Hindlimb muscle (tissue), 1 donor: ENCODE data around the gene AR. TPM values are rescaled to one million over a fixed set of nuclear protein-coding genes. Genes with fewer than 3 reads are reported as not detected.
"Not testable (repeated sequence)": the region's sequence is repeated elsewhere in the genome, so short reads cannot be mapped to it uniquely, and the experiment has no call there.

Experiments used
- DNase-seq: peaks from one replicate; pipeline ENCODE4 v3.0.0-alpha.2; 2013
- polyA plus RNA-seq: library from polyadenylated mRNA; unstranded; fragments of 120-200 nt; gene quantifications from one replicate; pipeline ENCODE4 v1.2.1, GENCODE V29; 2013; ENCODE audit not compliant: insufficient read length

The AR gene
- polyA plus RNA-seq, 1 donor, result 6.3 TPM

DNA sequence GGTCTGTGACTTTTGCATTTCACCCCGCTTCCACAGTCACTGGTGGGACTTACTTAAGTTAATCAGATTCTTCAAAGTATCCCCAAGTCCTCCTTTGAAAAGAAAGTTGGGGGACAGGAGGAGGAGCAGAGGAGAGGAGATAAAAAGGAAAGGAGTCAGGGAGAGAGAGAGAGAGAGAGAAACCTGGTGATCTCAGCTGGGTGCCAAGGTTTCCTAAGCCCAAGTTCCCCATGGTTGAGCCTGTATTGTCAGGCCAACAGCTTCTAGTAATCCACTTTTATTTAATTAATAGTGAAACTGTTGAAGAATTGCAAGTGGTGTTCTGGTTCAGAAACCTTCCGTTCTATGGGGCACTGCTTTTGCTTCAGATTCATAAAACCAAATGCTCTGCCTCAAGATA, 91.6 kb downstream of the AR start:
- DNase-seq, result no peak

DNA sequence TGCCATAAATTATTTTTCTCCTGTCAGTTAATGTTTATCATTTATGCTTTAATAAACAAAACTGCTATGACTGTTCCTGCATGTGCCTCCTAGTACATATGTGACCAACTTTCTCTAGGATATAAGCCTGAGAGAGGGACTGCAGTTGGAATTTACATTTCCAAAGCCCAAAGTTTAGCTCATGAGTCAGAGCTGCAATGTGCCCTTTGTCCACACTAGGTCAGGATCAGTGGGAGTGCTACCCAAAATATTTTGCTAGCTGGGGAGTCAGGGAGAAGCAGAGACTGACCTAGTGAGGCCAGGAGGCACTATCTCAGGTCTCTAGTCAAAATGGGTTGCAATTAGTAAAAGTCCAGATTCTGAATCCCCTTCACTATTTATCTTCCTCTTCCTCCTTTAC, 92.7 kb downstream of the AR start:
- DNase-seq, result no peak

DNA sequence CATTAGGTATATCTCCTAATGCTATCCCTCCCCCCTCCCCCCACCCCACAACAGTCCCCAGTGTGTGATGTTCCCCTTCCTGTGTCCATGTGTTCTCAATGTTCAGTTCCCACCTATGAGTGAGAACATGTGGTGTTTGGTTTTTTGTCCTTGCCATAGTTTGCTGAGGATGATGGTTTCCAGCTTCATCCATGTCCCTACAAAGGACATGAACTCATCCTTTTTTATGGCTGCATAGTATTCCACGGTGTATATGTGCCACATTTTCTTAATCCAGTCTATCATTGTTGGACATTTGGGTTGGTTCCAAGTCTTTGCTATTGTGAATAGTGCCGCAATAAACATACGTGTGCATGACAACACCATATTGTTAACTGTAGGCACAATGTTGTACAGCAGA, 93.5 kb downstream of the AR start:
- not testable (repeated sequence) for DNase-seq

DNA sequence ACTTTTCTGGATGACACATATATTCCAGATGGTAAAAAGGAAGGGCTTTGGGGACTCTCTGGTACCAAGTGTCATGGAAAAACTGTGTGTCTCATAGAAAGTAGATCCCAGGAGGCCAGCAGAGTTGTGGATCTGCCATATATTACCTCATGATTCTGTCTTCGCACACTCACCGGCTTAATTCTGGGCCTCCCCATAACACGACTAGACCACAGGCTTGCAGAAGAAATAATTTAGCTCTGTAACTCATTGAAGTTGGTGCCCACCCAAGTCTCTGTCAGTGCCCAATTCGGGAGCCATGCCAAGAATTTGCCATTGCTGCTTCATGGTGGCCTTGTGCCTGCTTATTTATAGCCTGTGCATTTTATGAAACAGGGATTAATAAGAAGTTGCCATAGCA, 104.5 kb downstream of the AR start:
- DNase-seq, result no peak

DNA sequence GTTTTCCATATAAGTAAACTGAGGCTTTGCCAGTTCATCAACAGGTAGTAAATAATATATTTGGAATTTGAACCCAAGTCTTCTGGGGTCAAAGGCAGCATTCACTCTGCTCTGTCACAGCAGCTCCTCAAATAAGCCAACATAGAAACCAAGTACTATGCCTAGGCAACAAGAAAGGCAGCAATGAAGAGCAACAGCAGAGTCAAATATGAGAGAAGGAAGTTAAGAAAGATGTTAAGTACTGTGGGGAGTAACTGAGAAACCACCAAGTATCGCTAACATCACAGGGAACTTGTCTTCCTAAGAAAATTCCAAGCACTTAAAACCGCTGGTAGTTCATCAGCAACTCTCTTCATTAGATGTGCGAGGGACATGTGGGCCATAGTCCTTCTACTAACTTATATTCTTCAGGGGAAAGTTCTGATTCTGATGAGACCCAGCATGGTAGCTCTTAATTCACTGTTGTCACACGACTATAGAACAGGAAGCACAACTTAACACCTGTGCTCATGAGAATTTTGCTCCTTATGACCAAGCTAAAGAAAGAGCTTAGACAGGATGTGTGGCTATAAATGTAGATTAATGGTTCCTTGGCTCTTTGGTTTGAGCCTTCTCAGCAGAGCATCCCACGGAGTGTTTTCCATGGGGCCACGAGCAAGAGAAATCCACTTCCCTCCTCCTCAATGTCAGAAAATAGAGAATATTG, 107.8 kb downstream of the AR start:
- DNase-seq, result no peak

DNA sequence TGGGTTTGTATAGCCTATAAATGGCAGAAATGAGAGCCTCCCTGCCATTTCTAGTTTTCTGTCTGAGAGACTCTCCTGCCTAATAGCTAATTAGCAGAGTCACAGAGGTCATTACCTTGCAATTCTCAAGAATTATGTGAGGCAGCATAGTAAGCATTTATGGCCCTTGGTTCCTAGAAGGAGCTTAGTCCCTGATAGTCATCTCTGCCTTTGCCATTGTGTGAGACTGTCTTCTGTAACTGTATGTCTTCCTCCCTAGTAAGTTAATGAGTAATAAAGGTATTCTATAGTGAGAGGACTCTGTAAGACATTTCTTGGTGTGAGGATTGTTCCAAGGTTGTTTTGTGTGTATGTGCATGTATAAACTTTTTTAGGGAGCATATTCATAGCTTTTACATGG, 108.7 kb downstream of the AR start:
- no peak for DNase-seq

DNA sequence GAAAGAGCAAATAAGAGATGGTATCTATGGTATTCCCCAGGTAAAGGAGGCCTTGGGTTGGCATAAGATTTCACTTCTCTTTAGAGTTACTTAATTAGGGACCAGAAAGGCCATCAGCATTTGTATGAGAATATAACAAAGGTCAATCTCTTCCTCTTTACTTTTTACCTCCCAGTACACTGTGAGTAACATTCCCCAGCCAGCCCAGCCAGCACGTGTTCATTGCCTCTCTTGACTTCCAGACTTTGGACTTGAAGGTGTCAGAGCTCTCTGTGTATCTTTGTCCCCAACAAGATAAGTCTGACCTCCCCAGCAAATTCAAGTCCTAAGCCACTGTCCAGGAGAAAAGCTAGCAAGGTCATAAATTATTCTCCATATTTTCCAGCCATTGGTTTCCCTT, 110.5 kb downstream of the AR start:
- DNase-seq, result no peak

DNA sequence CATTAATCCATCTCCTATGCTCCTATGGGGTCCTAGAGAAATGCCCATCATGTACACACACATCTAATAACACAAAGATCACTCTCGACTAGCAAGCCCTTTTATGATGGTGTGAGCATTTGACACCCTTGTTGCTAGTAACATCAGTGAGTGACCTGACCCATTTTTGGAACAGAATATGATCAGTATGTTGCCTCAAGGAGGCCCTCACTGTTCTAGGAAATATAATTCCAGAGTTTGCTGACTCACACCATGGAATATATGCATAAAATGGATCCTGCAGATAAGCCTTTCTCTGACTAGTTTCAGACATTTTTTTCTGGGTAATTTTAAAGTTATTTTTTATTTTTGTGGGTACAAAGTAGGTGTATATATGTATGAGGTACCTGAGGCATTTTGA, 121.8 kb downstream of the AR start:
- DNase-seq, result no peak

DNA sequence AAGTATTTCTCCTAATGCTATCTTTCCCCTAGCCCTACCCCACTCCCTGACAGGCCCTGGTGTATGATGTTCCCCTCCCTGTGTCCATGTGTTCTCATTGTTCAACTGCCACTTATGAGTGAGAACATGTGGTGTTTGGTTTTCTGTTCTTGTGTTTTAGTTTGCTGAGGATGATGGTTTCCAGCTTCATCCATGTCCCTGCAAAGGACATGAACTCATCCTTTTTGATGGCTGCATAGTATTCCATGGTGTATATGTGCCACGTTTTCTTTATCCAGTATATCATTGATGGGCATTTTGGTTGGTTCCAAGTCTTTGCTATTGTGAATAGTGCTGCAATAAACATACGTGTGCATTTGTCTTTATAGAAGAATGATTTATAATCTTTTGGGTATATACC, 126.9 kb downstream of the AR start:
- DNase-seq, result not testable (repeated sequence)

DNA sequence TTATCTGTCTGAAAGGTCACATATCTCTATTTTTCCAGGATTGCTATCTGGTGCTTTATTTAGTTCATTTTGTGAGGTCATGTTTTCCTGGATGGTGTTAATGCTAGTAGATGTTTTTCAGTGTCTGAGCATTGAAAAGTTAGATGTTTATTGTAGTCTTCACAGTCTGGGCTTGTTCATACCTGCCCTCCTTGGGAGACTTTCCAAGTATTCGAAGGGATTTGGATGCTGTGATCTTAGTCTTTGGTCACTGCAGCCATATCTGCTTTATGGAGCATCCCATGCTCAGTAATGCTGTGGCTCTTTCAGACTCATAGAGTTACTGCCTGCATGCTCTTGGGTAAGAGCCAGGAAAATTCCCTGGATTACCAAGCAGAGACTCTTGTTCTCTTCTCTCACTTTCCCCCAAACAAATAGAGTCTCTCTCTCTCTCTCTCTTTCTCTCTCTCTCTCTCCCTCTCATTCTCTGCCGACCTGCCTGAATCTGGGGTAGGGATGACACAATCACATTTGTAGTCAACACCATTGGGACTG, 130.0 kb downstream of the AR start:
- no peak for DNase-seq

DNA sequence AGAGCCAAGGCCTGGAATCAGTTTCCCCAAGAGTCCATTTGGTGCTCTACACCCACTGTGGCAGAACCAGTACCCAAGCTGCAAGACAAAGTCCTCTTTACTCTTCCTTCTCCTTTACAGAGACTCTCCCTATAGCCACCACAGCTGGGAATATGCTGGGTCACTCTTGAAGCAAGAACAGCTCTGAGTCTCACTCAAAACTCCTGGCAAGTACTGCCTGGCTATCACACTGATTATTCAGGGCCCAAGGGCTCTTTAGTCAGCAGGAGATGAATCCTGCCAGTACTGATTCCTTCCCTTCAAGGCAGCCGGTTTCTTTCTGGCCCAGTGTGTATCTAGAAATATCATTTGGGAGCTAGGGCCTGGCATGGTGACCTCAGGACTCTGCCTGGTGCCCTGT, 130.9 kb downstream of the AR start:
- DNase-seq, result no peak

DNA sequence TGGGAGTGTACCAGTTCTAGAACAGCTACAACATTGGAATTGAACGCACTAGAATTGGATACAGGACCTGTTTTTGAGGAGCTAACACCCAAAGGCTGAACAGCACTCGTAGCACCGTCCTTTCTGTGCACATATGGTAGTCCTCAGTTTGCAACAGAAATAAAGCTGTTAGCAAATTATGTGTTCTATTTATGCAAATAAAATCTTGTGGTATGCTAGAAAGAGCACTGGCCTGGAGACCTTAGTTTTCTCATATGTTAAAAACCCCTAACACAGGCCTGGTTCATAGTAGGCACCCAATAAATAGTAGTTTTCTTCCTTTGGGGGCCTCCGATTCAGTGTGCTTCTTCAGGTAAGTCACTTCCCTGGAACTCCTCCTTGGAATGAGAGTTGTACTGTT, 140.3 kb downstream of the AR start:
- no peak for DNase-seq

DNA sequence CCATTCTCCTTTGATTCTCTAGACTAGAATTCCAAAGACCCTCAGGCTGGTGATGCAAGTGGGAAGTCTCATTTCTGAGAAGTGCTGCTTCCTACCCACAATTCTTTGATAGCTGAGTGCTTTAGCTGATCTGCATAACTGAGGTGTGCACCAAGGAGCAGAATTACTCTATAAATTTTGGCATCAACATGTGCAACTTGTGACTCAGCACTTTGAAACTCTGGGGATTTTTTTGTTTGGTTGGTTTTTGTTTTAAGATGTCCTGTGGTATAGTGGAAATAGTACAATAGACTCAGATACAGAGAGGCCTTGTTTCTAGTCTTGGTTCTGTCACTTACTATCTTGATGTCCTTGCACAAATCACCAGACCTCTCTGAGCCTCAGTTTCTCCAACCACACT, 148.4 kb downstream of the AR start:
- no peak for DNase-seq

DNA sequence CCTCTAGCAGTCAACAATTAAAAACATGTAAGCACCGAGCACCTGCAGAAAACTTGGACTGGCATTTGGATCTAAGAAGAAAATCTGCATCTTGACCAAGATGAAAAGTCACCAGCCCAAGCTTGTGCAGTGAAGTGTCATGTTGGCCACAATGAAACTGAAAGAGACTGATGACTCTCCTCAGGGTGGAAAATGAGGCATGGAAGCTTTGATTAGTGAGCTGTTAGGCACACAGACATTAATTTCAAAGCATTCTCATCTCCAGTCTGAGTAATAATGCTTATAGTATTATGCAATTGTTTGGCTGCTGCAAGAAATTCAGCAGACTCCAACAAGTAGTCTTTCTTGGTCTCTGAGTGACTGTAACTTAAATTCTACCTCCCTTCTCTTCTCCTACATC, 150.1 kb downstream of the AR start:
- no peak for DNase-seq

DNA sequence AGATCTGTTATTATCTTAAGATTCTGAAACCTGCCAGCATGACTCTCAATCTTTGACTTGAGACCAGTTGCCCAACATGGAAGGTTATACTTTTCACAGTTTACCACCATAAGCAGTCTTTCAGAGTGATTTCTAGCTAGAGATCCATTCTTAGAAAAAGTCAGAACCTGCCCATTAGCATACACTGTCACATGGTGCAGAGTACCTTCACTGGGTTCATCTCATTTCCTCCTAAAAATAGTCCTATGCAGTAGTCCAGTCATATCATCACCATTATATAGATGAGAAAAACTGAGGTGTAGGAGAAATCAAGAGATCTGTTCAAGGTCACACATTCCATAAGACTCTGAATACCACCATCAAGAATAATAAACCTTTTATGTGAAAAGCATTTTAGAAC, 153.6 kb downstream of the AR start:
- DNase-seq, result no peak

DNA sequence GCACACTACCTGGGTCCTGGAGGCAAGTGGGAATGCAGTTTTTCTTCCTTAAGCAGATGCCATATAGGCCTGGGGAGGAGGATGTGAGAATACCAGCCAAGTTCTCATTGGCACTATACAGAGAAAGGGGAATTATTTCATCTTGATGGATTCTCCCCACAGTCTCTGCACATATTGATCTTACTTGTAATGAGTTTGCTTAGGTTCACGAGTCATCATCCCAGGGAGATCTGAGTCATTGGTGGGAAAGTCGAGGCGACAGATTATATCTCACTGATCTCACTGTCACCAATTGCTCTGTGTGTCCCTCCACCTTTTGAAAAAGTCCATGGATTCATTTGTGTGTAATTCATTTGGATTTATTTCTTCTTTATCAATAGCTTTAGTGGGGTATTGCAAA, 156.8 kb downstream of the AR start:
- DNase-seq, result no peak

DNA sequence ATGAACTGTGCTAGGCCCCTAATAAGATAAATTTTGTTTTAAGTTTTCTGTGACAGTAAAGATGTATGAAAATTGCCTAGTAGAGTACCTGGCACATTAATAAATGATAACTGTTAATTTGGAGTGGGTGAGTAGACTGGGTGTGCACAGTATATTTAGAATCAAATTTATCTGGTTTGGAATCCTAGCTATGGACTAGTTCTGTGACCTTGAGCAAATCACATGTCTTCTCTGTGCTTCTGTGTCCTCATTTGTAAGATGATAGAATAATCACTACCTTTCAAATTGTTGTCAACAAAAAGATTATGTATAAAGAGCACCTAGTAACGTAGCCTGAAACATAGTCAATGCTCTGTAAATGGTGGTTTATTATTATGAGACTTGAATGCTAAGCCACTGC, 170.2 kb downstream of the AR start:
- no peak for DNase-seq

DNA sequence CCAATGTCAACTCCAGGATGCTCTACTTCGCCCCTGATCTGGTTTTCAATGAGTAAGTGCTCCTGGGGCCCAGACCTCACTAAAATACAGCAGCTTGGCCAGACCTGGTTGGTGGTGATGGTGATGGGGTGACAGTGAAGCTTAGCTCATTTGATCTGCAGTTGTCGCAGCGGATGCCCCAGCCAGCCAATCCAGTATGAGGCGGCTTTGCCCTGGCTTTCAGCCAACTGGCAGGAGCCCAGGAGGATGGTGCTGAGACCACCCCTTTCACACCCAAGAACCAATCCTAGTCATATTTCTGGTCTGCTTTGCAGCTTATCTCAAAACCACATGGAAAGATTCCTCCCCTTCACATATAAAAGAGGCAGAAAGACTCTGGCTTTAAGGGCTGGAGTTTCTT, 173.8 kb downstream of the AR start:
- DNase-seq, result no peak

DNA sequence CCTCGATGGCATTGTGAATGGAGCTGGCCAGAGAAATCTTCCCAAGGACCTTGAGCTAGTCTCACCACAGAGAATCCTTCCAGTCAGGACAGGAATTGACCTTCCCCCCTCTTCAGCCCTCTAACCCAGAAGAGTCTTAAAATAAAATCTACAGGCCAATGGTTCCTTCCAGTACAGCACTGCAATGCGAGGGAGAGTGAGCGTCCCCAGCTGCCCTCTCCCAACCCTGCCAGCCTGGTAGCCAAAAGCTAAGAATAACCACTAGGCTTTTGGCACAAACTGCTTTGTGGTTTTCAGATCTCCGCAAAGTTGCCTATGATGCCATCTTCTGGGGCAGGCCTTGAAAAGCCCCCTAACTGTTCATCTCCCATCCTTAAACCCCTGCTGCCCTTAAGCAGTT, 175.1 kb downstream of the AR start:
- no peak for DNase-seq

DNA sequence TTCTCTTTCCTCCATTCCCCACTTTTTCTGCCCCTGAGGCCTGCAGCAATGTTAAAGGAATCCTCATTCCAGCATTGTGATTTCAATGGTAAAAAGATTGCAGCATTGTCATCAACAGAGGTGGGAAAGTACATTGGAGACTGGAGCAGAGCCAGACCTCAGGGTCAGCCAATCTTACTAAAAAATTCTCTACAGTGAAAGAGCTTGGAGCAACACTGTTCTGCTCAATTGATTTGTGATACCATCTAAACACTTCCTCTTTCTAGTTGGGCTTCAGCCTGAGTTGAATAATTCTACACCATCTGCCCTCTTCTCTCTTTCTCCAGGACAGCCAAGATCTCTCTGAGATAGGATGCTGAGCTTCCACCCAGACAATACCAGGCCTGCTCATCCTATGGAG, 176.5 kb downstream of the AR start:
- no peak for DNase-seq

DNA sequence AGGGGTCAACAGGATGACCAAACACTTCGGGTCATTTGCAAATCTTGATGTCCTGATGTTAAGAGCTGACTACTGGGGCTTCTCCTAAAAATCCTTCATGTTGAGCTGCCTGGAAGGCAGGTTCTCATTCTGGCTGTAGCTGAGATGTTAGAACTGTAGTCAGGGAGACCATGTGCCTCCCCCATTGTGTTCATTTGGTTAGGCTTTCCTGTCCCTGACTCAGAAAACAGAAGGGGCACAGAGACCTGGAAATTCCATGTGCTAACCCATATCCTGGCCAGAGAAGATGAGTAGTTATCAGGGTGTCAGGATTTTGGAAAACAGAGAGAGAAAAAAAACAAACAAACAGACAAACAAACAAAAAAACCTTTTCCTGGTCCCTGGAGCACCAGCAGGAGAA, 177.5 kb downstream of the AR start:
- no peak for DNase-seq

DNA sequence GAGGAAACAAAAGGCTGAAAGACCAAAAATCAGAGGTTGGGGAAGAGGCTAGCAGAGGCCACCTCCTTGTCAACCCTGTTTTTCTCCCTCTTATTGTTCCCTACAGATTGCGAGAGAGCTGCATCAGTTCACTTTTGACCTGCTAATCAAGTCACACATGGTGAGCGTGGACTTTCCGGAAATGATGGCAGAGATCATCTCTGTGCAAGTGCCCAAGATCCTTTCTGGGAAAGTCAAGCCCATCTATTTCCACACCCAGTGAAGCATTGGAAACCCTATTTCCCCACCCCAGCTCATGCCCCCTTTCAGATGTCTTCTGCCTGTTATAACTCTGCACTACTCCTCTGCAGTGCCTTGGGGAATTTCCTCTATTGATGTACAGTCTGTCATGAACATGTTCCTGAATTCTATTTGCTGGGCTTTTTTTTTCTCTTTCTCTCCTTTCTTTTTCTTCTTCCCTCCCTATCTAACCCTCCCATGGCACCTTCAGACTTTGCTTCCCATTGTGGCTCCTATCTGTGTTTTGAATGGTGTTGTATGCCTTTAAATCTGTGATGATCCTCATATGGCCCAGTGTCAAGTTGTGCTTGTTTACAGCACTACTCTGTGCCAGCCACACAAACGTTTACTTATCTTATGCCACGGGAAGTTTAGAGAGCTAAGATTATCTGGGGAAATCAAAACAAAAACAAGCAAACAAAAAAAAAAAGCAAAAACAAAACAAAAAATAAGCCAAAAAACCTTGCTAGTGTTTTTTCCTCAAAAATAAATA, 179.9 kb downstream of the AR start:
- no peak for DNase-seq

DNA sequence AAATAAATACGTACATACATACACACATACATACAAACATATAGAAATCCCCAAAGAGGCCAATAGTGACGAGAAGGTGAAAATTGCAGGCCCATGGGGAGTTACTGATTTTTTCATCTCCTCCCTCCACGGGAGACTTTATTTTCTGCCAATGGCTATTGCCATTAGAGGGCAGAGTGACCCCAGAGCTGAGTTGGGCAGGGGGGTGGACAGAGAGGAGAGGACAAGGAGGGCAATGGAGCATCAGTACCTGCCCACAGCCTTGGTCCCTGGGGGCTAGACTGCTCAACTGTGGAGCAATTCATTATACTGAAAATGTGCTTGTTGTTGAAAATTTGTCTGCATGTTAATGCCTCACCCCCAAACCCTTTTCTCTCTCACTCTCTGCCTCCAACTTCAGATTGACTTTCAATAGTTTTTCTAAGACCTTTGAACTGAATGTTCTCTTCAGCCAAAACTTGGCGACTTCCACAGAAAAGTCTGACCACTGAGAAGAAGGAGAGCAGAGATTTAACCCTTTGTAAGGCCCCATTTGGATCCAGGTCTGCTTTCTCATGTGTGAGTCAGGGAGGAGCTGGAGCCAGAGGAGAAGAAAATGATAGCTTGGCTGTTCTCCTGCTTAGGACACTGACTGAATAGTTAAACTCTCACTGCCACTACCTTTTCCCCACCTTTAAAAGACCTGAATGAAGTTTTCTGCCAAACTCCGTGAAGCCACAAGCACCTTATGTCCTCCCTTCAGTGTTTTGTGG, 180.7 kb downstream of the AR start:
- DNase-seq, result no peak

DNA sequence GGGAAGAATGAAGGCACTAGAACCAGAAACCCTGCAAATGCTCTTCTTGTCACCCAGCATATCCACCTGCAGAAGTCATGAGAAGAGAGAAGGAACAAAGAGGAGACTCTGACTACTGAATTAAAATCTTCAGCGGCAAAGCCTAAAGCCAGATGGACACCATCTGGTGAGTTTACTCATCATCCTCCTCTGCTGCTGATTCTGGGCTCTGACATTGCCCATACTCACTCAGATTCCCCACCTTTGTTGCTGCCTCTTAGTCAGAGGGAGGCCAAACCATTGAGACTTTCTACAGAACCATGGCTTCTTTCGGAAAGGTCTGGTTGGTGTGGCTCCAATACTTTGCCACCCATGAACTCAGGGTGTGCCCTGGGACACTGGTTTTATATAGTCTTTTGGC, 181.7 kb downstream of the AR start:
- no peak for DNase-seq
